Stimulated activated naive CD8-positive, alpha-beta T cell treated with anti-CD3 and anti-CD28 coated beads, Interleukin-15, Interleukin-2, amounts not matched to agents 100 ng/mL and 50 ng/mL, for 24 hours (primary cell): ENCODE measurements around the gene SLC5A2.

Experiments used
- H3K27ac Mint-ChIP-seq: one replicate; pipeline ENCODE4 v1.8.0; 2021; ENCODE audit warnings: mild to moderate bottlenecking, mixed read lengths
- H3K27me3 Mint-ChIP-seq: one replicate; pipeline ENCODE4 v1.8.0; 2021; ENCODE audit warnings: mixed read lengths
- H3K36me3 Mint-ChIP-seq: one replicate; pipeline ENCODE4 v1.8.0; 2021; ENCODE audit warnings: low read depth, mixed read lengths
- H3K4me1 Mint-ChIP-seq: one replicate; pipeline ENCODE4 v1.8.0; 2021; ENCODE audit warnings: low read depth, mixed read lengths
- H3K4me3 Mint-ChIP-seq: one replicate; pipeline ENCODE4 v1.8.0; 2021; ENCODE audit warnings: mild to moderate bottlenecking, mixed read lengths
- H3K9me3 Mint-ChIP-seq: one replicate; pipeline ENCODE4 v1.8.0; 2021; ENCODE audit warnings: mixed read lengths

Gene SLC5A2

GRCh38 chr16:31467151-31467773, 15.7 kb upstream of the SLC5A2 start:
- Mint-ChIP-seq H3K36me3 (peaks cover 34% of the 10 kb centered on the region), H3K27me3 (peaks cover 14% of the 10 kb centered on the region), H3K4me1 (peaks cover 8% of the 10 kb centered on the region), H3K27ac (peak overlapping the region; percentile 49), H3K9me3 (no peaks in the 10 kb centered on the region), H3K4me3 (no peak overlapping the region)

- no peak overlapping the region for H3K27ac Mint-ChIP-seq
- no peak overlapping the region for H3K4me3 Mint-ChIP-seq
Observed at GRCh38 chr16:31467858-31468257, 15.1 kb upstream of the SLC5A2 start.

GRCh38 chr16:31470615-31471014, 12.3 kb upstream of the SLC5A2 start:
- Mint-ChIP-seq H3K27ac (peak overlapping the region; percentile 40), H3K36me3 (peaks cover 15% of the 10 kb centered on the region), H3K4me1 (peaks cover 17% of the 10 kb centered on the region), H3K27me3 (peaks cover 24% of the 10 kb centered on the region), H3K4me3 (no peak overlapping the region), H3K9me3 (no peaks in the 10 kb centered on the region)

More at GRCh38 chr16:31467858-31468257, 15.1 kb upstream of the SLC5A2 start:
- no peaks in the 10 kb centered on the region for H3K9me3 Mint-ChIP-seq
- H3K36me3 Mint-ChIP-seq, result peaks cover 32% of the 10 kb centered on the region
- H3K27me3 Mint-ChIP-seq, result peaks cover 19% of the 10 kb centered on the region
- H3K4me1 Mint-ChIP-seq, result peaks cover 14% of the 10 kb centered on the region

- Mint-ChIP-seq H3K9me3 (no peaks in the 10 kb centered on the region), H3K27me3 (peaks cover 24% of the 10 kb centered on the region), H3K36me3 (peaks cover 11% of the 10 kb centered on the region), H3K27ac (no peak overlapping the region), H3K4me1 (peaks cover 24% of the 10 kb centered on the region), H3K4me3 (no peak overlapping the region)
Observed at GRCh38 chr16:31471241-31471874, 11.6 kb upstream of the SLC5A2 start.

- H3K4me1 Mint-ChIP-seq, result peaks cover 24% of the 10 kb centered on the region
- H3K27ac Mint-ChIP-seq, result no peak within 1 kb of the TSS
- peaks cover 24% of the 10 kb centered on the region for H3K27me3 Mint-ChIP-seq
- H3K9me3 Mint-ChIP-seq, result no peaks in the 10 kb centered on the region
- peaks cover 6% of the 10 kb centered on the region for H3K36me3 Mint-ChIP-seq
- H3K4me3 Mint-ChIP-seq, result peak within 1 kb of the TSS; percentile 41
Observed at GRCh38 chr16:31471875-31472708, 10.8 kb upstream of the SLC5A2 start, which contains the start of gene TGFB1I1. TGFB1I1 (plus strand) TSS chr16:31472152; CDS start chr16:31472189, 37 bp downstream.

GRCh38 chr16:31472709-31473203, 10.2 kb upstream of the SLC5A2 start:
- H3K27ac Mint-ChIP-seq, result no peak overlapping the region
- H3K36me3 Mint-ChIP-seq, result peaks cover 3% of the 10 kb centered on the region
- H3K27me3 Mint-ChIP-seq, result peaks cover 24% of the 10 kb centered on the region
- peak overlapping the region; percentile 41 for H3K4me3 Mint-ChIP-seq
- no peaks in the 10 kb centered on the region for H3K9me3 Mint-ChIP-seq
- peaks cover 22% of the 10 kb centered on the region for H3K4me1 Mint-ChIP-seq

- Mint-ChIP-seq H3K27ac (no peak overlapping the region), H3K4me3 (no peak overlapping the region), H3K9me3 (no peaks in the 10 kb centered on the region), H3K36me3 (no peaks in the 10 kb centered on the region), H3K4me1 (peaks cover 27% of the 10 kb centered on the region), H3K27me3 (peaks cover 24% of the 10 kb centered on the region)
Observed at GRCh38 chr16:31473264-31473984, 9.5 kb upstream of the SLC5A2 start.

GRCh38 chr16:31474173-31474714, 8.7 kb upstream of the SLC5A2 start:
- Mint-ChIP-seq H3K9me3 (no peaks in the 10 kb centered on the region), H3K4me1 (peaks cover 27% of the 10 kb centered on the region), H3K27ac (no peak overlapping the region), H3K4me3 (no peak overlapping the region), H3K36me3 (no peaks in the 10 kb centered on the region), H3K27me3 (peaks cover 24% of the 10 kb centered on the region)

GRCh38 chr16:31474773-31475738, 7.9 kb upstream of the SLC5A2 start:
- H3K36me3 Mint-ChIP-seq, result no peaks in the 10 kb centered on the region
- no peak overlapping the region for H3K4me3 Mint-ChIP-seq
- no peaks in the 10 kb centered on the region for H3K9me3 Mint-ChIP-seq
- H3K4me1 Mint-ChIP-seq, result peaks cover 27% of the 10 kb centered on the region
- H3K27me3 Mint-ChIP-seq, result peaks cover 24% of the 10 kb centered on the region
- H3K27ac Mint-ChIP-seq, result no peak overlapping the region

GRCh38 chr16:31475946-31476302, 7.0 kb upstream of the SLC5A2 start:
- Mint-ChIP-seq H3K27ac (no peak overlapping the region), H3K36me3 (no peaks in the 10 kb centered on the region), H3K27me3 (peaks cover 21% of the 10 kb centered on the region), H3K4me3 (peak overlapping the region; percentile 76), H3K4me1 (peaks cover 27% of the 10 kb centered on the region), H3K9me3 (no peaks in the 10 kb centered on the region)

GRCh38 chr16:31476303-31477219, 6.4 kb upstream of the SLC5A2 start:
- H3K9me3 Mint-ChIP-seq, result no peaks in the 10 kb centered on the region
- H3K36me3 Mint-ChIP-seq, result no peaks in the 10 kb centered on the region
- peak overlapping the region; percentile 45 for H3K27ac Mint-ChIP-seq
- peaks cover 27% of the 10 kb centered on the region for H3K4me1 Mint-ChIP-seq
- peak overlapping the region; percentile 76 for H3K4me3 Mint-ChIP-seq
- H3K27me3 Mint-ChIP-seq, result peaks cover 14% of the 10 kb centered on the region

GRCh38 chr16:31477220-31478216, 5.4 kb upstream of the SLC5A2 start:
- no peak overlapping the region for H3K27ac Mint-ChIP-seq
- H3K27me3 Mint-ChIP-seq, result peaks cover 10% of the 10 kb centered on the region
- peak overlapping the region; percentile 72 for H3K4me3 Mint-ChIP-seq
- H3K9me3 Mint-ChIP-seq, result no peaks in the 10 kb centered on the region
- H3K36me3 Mint-ChIP-seq, result no peaks in the 10 kb centered on the region
- H3K4me1 Mint-ChIP-seq, result peaks cover 25% of the 10 kb centered on the region
